ENCODE results near the gene ZFHX2. TPM values are rescaled to one million over a fixed set of nuclear protein-coding genes. Genes with fewer than 3 reads are reported as not detected.
A peak's percentile ranks its signal among the peaks of the same experiment; 100 is the strongest.

The ZFHX2 gene
- total RNA-seq, 1 donor from 2014 or later, result 0.90 TPM

DNA sequence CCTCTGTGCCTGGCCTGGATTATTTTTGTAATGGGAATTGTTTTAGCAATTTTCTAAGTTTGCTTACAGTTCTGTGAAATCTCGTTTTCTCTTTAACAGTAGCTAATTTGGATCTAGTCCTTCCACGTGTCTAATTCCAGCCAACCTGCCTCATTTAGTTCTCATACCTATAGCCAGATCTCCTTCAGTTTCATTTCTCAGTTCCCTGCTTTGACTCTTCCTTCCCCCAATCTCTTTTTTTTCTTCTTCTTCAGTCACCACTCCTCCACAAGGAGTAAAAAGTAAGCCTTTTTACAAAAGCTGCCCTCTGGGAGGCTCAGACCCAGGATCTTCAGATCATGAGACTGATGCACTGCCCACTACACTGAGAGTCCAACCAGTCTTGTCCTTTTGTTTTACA lies 6.0 kb upstream of the ZFHX2 start:
- Histone ChIP-seq H3K9ac (no peak overlapping the region), H3K4me3 (no peak overlapping the region), H3K36me3 (no peaks in the 10 kb centered on the region), H3K79me2 (ENCODE audit: low read depth) (peaks cover 15% of the 10 kb centered on the region), H2AFZ (replicated peaks) (no peak overlapping the region), H4K20me1 (ENCODE audit: low read depth) (peaks cover 4% of the 10 kb centered on the region), H3K9me3 (ENCODE audit: low read depth) (no peaks in the 10 kb centered on the region), H3K27me3 (no peaks in the 10 kb centered on the region), H3K4me2 (peak overlapping the region; percentile 84), H3F3A (ENCODE audit: low read depth) (peaks cover 41% of the 10 kb centered on the region), H3K27ac (no peak overlapping the region), H3K4me1 (peaks cover 12% of the 10 kb centered on the region)
- TF ChIP-seq CTCF (IDR thresholded peaks at IDR 0.05) (no peak), EZH2phosphoT487 (IDR thresholded peaks at IDR 0.05) (no peak), EZH2 (IDR thresholded peaks at IDR 0.05) (no peak)
- no peak overlapping the region for H3K27ac Mint-ChIP-seq
- peak overlapping the region; percentile 65 for H3K4me3 Mint-ChIP-seq
- H3K4me1 Mint-ChIP-seq, result peaks cover 28% of the 10 kb centered on the region
- peaks cover 2% of the 10 kb centered on the region for H3K27me3 Mint-ChIP-seq (ENCODE audit: insufficient read depth, low read depth)
- H3K36me3 Mint-ChIP-seq, result peaks cover 3% of the 10 kb centered on the region
- DNase-seq (ENCODE audit: low spot score), result no peak
- H3K9me3 Mint-ChIP-seq, result no peaks in the 10 kb centered on the region

GRCh38 chr14:23556700-23557440 lies 5.3 kb upstream of the ZFHX2 start:
- TF ChIP-seq EZH2 (IDR thresholded peaks at IDR 0.05) (no peak), EZH2phosphoT487 (IDR thresholded peaks at IDR 0.05) (no peak), CTCF (IDR thresholded peaks at IDR 0.05) (no peak)
- peaks cover 41% of the 10 kb centered on the region for H3F3A ChIP-seq (ENCODE audit: low read depth)
- Mint-ChIP-seq H3K27ac (peak overlapping the region; percentile 66), H3K4me3 (peak overlapping the region; percentile 93), H3K9me3 (no peaks in the 10 kb centered on the region), H3K4me1 (peaks cover 28% of the 10 kb centered on the region), H3K36me3 (peaks cover 3% of the 10 kb centered on the region), H3K27me3 (ENCODE audit: insufficient read depth, low read depth) (peaks cover 2% of the 10 kb centered on the region)
- peaks cover 15% of the 10 kb centered on the region for H3K79me2 ChIP-seq (ENCODE audit: low read depth)
- peaks cover 14% of the 10 kb centered on the region for H3K4me1 ChIP-seq
- no peak overlapping the region for H3K9ac ChIP-seq
- H3K4me3 ChIP-seq, result peak overlapping the region; percentile 88
- no peaks in the 10 kb centered on the region for H4K20me1 ChIP-seq (ENCODE audit: low read depth)
- no peaks in the 10 kb centered on the region for H3K27me3 ChIP-seq
- no peak for DNase-seq (ENCODE audit: low spot score)
- no peak overlapping the region for H3K27ac ChIP-seq
- no peak overlapping the region for H2AFZ ChIP-seq (replicated peaks)
- H3K9me3 ChIP-seq (ENCODE audit: low read depth), result no peaks in the 10 kb centered on the region
- no peaks in the 10 kb centered on the region for H3K36me3 ChIP-seq
- H3K4me2 ChIP-seq, result peak overlapping the region; percentile 84

- H3K27me3 Mint-ChIP-seq (ENCODE audit: insufficient read depth, low read depth), result no peaks in the 10 kb centered on the region
These were observed 4.5 kb upstream of the ZFHX2 start, which contains the start of gene THTPA for GRCh38 chr14:23555882-23556699. TSS of gene THTPA (plus strand) at chr14:23556271. CDS start at chr14:23556758, 487 bp downstream.

More at GRCh38 chr14:23555882-23556699, 4.5 kb upstream of the ZFHX2 start, which contains the start of gene THTPA:
- Histone ChIP-seq H3K79me2 (ENCODE audit: low read depth) (peaks cover 15% of the 10 kb centered on the region), H3K4me1 (peaks cover 16% of the 10 kb centered on the region), H3K36me3 (no peaks in the 10 kb centered on the region), H2AFZ (replicated peaks) (peak within 1 kb of the TSS; percentile 94), H3F3A (ENCODE audit: low read depth) (peaks cover 43% of the 10 kb centered on the region), H3K9me3 (ENCODE audit: low read depth) (no peaks in the 10 kb centered on the region), H3K4me2 (peak within 1 kb of the TSS; percentile 84), H3K4me3 (peak within 1 kb of the TSS; percentile 88), H3K9ac (peak within 1 kb of the TSS; percentile 46), H4K20me1 (ENCODE audit: low read depth) (no peaks in the 10 kb centered on the region), H3K27ac (no peak within 1 kb of the TSS), H3K27me3 (no peaks in the 10 kb centered on the region)
- Mint-ChIP-seq H3K27ac (peak within 1 kb of the TSS; percentile 79), H3K4me3 (peak within 1 kb of the TSS; percentile 93), H3K4me1 (peaks cover 28% of the 10 kb centered on the region), H3K36me3 (peaks cover 3% of the 10 kb centered on the region), H3K9me3 (no peaks in the 10 kb centered on the region)
- peak; percentile 98 for DNase-seq (ENCODE audit: low spot score)
- no peak for TF ChIP-seq EZH2phosphoT487 (IDR thresholded peaks at IDR 0.05)
- TF ChIP-seq EZH2 (IDR thresholded peaks at IDR 0.05), result no peak
- TF ChIP-seq CTCF (IDR thresholded peaks at IDR 0.05), result no peak

Data from neural progenitor cell (in vitro differentiated cells).